Astrocyte (in vitro differentiated cells and primary cell): ENCODE measurements around the gene CPA5. TPM values are rescaled to one million over a fixed set of nuclear protein-coding genes. Genes with fewer than 3 reads are reported as not detected.

Source experiments
- DNase-seq: peaks from one replicate; pipeline ENCODE4 v3.0.0-alpha.2; 2010; ENCODE audit warnings: low read depth
- FAIRE-seq: peaks from 2 replicates; lab custom pipeline; 2011; peaks lifted over from hg19 to GRCh38; lab: Jason Lieb, UNC
- H2AFZ ChIP-seq: 2 replicates; pipeline ENCODE4 v1.6.0; 2012; ENCODE audit warnings: low read depth, low read length, inconsistent platforms
- H3K27ac ChIP-seq: 2 replicates; pipeline ENCODE4 v1.5.1; 2011; ENCODE audit warnings: low read depth, low read length, inconsistent platforms
- H3K27me3 ChIP-seq: 2 replicates; pipeline ENCODE4 v1.6.0; 2011; ENCODE audit warnings: low read length, inconsistent platforms; ENCODE audit not compliant: insufficient read depth
- H3K36me3 ChIP-seq: 2 replicates; pipeline ENCODE4 v1.5.1; 2011; ENCODE audit warnings: low read length, inconsistent platforms; ENCODE audit not compliant: insufficient read depth
- H3K4me1 ChIP-seq: 2 replicates; pipeline ENCODE4 v1.5.1; 2011; ENCODE audit warnings: low read length, inconsistent platforms; ENCODE audit not compliant: insufficient read depth
- H3K4me2 ChIP-seq: 2 replicates; pipeline ENCODE4 v1.6.0; 2012; ENCODE audit warnings: low read length, inconsistent platforms
- H3K4me3 ChIP-seq: 2 replicates; pipeline ENCODE4 v1.5.1; 2011; ENCODE audit warnings: low read depth, mild to moderate bottlenecking, low read length, inconsistent platforms; ENCODE audit not compliant: insufficient read depth
- H3K79me2 ChIP-seq: 2 replicates; pipeline ENCODE4 v1.6.0; 2012; ENCODE audit warnings: mild to moderate bottlenecking, low read length, inconsistent platforms; ENCODE audit not compliant: insufficient read depth
- H3K9ac ChIP-seq: 2 replicates; pipeline ENCODE4 v1.6.0; 2012; ENCODE audit warnings: mild to moderate bottlenecking, low read length, inconsistent platforms
- H3K9me3 ChIP-seq: 2 replicates; pipeline ENCODE4 v1.5.1; 2012; ENCODE audit warnings: low read depth, mild to moderate bottlenecking, low read length, inconsistent platforms; ENCODE audit not compliant: insufficient read depth
- H4K20me1 ChIP-seq: 2 replicates; pipeline ENCODE4 v1.6.0; 2012; ENCODE audit warnings: low read length, inconsistent platforms; ENCODE audit not compliant: insufficient read depth
- H3K27ac Mint-ChIP-seq: one replicate; pipeline ENCODE4 v1.8.0; 2021; ENCODE audit warnings: mild to moderate bottlenecking, mixed read lengths; ENCODE audit not compliant: unreplicated experiment
- H3K27me3 Mint-ChIP-seq: one replicate; pipeline ENCODE4 v1.8.0; 2021; ENCODE audit warnings: low read depth, mixed read lengths; ENCODE audit not compliant: unreplicated experiment
- H3K36me3 Mint-ChIP-seq: one replicate; pipeline ENCODE4 v1.8.0; 2021; ENCODE audit warnings: low read depth, mixed read lengths; ENCODE audit not compliant: unreplicated experiment
- H3K4me1 Mint-ChIP-seq: one replicate; pipeline ENCODE4 v1.8.0; 2021; ENCODE audit warnings: low read depth, mixed read lengths; ENCODE audit not compliant: unreplicated experiment
- H3K4me3 Mint-ChIP-seq: one replicate; pipeline ENCODE4 v1.8.0; 2021; ENCODE audit warnings: mild to moderate bottlenecking, moderate library complexity, mixed read lengths; ENCODE audit not compliant: unreplicated experiment
- H3K9me3 Mint-ChIP-seq: one replicate; pipeline ENCODE4 v1.8.0; 2021; ENCODE audit warnings: mild to moderate bottlenecking, mixed read lengths; ENCODE audit not compliant: unreplicated experiment
- EZH2 ChIP-seq: IDR thresholded peaks from 2 replicates; pipeline ENCODE4 v1.6.1; 2012; ENCODE audit warnings: mild to moderate bottlenecking, low read length, inconsistent platforms; ENCODE audit not compliant: insufficient read depth
- total RNA-seq: library from RNA; stranded (reverse); gene quantifications from 2 replicates; pipeline ENCODE4 v1.2.1, GENCODE V29; 2021
- TF ChIP-seq, protein P1 (sequence below): IDR thresholded peaks from 2 replicates; pipeline ENCODE4 v1.5.1; 2011; ENCODE audit warnings: low read depth, mild to moderate bottlenecking, inconsistent platforms, low read length, moderate library complexity; ENCODE audit not compliant: insufficient read depth

The CPA5 gene
- total RNA-seq, 1 donor from 2014 or later = not detected

DNA sequence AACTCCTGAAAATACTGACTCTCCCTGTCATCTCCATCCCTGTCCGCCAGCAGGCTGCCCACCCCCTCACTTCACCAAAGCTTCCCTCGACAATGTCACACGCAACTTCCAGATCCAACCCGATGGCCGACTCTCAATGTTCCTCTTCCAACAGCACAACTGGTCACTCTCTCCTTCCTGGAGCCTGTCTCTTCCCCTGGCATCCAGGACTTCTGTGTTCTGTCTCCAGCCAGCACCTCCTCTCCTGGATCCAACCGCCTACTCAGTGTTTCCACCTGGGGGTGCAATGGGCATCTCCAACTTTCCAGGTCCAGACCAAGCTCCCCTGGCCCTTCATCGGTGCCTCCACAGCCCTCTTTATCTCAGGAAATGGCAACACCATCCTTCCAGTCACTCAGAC lies 8.6 kb downstream of the CPA5 start:
- Mint-ChIP-seq H3K27ac (peak overlapping the region; percentile 74), H3K9me3 (no peaks in the 10 kb centered on the region), H3K4me1 (peaks cover 58% of the 10 kb centered on the region), H3K36me3 (no peaks in the 10 kb centered on the region), H3K4me3 (no peak overlapping the region), H3K27me3 (peaks cover 4% of the 10 kb centered on the region)
- H3K4me1 ChIP-seq = peaks cover 44% of the 10 kb centered on the region
- DNase-seq (no peak), FAIRE-seq (no peak)
- no peaks in the 10 kb centered on the region for H3K9me3 ChIP-seq
- peak overlapping the region; percentile 50 for H3K27ac ChIP-seq
- H3K4me2 ChIP-seq = peak overlapping the region; percentile 90
- no peaks in the 10 kb centered on the region for H3K36me3 ChIP-seq
- no peak overlapping the region for H3K4me3 ChIP-seq
- H3K9ac ChIP-seq = peak overlapping the region; percentile 34
- no peaks in the 10 kb centered on the region for H3K27me3 ChIP-seq
- H2AFZ ChIP-seq = no peak overlapping the region
- no peaks in the 10 kb centered on the region for H4K20me1 ChIP-seq
- H3K79me2 ChIP-seq = no peaks in the 10 kb centered on the region
- no peak for TF ChIP-seq EZH2
- TF ChIP-seq, protein P1, sequence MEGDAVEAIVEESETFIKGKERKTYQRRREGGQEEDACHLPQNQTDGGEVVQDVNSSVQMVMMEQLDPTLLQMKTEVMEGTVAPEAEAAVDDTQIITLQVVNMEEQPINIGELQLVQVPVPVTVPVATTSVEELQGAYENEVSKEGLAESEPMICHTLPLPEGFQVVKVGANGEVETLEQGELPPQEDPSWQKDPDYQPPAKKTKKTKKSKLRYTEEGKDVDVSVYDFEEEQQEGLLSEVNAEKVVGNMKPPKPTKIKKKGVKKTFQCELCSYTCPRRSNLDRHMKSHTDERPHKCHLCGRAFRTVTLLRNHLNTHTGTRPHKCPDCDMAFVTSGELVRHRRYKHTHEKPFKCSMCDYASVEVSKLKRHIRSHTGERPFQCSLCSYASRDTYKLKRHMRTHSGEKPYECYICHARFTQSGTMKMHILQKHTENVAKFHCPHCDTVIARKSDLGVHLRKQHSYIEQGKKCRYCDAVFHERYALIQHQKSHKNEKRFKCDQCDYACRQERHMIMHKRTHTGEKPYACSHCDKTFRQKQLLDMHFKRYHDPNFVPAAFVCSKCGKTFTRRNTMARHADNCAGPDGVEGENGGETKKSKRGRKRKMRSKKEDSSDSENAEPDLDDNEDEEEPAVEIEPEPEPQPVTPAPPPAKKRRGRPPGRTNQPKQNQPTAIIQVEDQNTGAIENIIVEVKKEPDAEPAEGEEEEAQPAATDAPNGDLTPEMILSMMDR = no peak

DNA sequence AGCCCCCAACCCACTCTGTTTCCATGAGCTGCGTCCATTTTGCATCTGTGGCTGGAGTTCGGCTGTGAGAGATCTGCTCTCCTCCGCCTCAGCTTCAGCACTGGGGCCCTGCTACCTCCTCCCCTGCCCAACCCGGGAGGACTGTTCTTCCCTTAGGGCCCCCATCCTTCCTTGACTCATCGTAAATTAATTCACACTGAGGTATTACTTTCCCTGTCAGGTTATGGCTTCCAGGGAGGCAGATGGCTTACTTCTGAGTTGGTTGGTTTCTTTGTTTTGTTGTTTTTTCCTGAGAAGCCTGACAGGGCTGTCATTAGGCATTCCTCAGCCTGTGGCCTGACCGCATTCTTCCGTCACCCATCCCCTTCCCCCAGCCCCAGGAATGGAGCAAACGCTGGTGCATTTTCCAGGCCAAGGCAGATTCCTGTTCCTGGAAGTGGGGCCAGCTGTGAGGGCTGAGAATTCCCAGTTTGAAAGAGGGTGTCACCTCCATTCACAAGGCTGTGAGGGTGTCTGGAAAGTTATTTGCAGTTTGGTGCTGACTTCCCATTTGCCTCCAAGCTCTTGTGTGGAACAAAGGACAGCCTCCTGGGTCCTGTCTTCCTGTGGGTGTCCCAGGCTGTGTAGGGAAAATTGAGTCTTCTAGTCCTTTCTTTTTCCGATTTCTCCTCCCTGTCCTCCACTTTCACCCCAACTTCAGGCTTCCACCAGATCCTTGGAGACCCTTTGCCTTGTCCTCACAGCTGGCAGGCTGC lies 11.7 kb downstream of the CPA5 start:
- Histone ChIP-seq H3K27ac (peak overlapping the region; percentile 98), H3K4me1 (peaks cover 40% of the 10 kb centered on the region), H3K4me3 (peak overlapping the region; percentile 9), H3K4me2 (peak overlapping the region; percentile 76), H3K9me3 (peaks cover 14% of the 10 kb centered on the region), H3K27me3 (no peaks in the 10 kb centered on the region), H2AFZ (no peak overlapping the region), H3K79me2 (no peaks in the 10 kb centered on the region), H4K20me1 (no peaks in the 10 kb centered on the region), H3K9ac (peak overlapping the region; percentile 79), H3K36me3 (no peaks in the 10 kb centered on the region)
- FAIRE-seq (peak; percentile 99), DNase-seq (peak; percentile 99)
- H3K27me3 Mint-ChIP-seq = no peaks in the 10 kb centered on the region
- H3K27ac Mint-ChIP-seq = peak overlapping the region; percentile 100
- H3K9me3 Mint-ChIP-seq = peaks cover 17% of the 10 kb centered on the region
- H3K4me3 Mint-ChIP-seq = no peak overlapping the region
- TF ChIP-seq, protein P1 = no peak
- TF ChIP-seq EZH2 = no peak
- peaks cover 51% of the 10 kb centered on the region for H3K4me1 Mint-ChIP-seq
- H3K36me3 Mint-ChIP-seq = no peaks in the 10 kb centered on the region
